Measurements from ENCODE around the gene CDK8.

Gene CDK8

GRCh38 chr13:26305676-26306075 is 51.7 kb downstream of the CDK8 start:
- Histone ChIP-seq H3K4me3 (ENCODE audit: low read length) (no peak overlapping the region), H3K27ac (ENCODE audit: low read depth, low read length) (no peak overlapping the region), H3K27me3 (ENCODE audit: control insufficient read depth, low read length) (no peaks in the 10 kb centered on the region), H3K79me2 (ENCODE audit: control insufficient read depth, low read length) (peaks cover 79% of the 10 kb centered on the region), H3K36me3 (ENCODE audit: control insufficient read depth, low read length) (no peaks in the 10 kb centered on the region), H4K20me1 (ENCODE audit: control insufficient read depth, insufficient read depth, low read depth, low read length) (no peaks in the 10 kb centered on the region), H3K9me2 (replicated peaks; ENCODE audit: control insufficient read depth, low read length) (no peaks in the 10 kb centered on the region), H3K9me3 (ENCODE audit: control insufficient read depth, insufficient read depth, low read length) (no peaks in the 10 kb centered on the region), H3K4me1 (ENCODE audit: control insufficient read depth, low read length) (no peaks in the 10 kb centered on the region), H3F3A (ENCODE audit: control insufficient read depth, insufficient read depth) (no peaks in the 10 kb centered on the region), H3K4me2 (ENCODE audit: low read length) (no peak overlapping the region)
- TF ChIP-seq CTCF (IDR thresholded peaks at IDR 0.05; ENCODE audit: low read depth, low read length, poor library complexity, severe bottlenecking) (no peak), EZH2phosphoT487 (IDR thresholded peaks at IDR 0.05; ENCODE audit: borderline replicate concordance, low read length) (no peak)

- Histone ChIP-seq H3K4me1 (ENCODE audit: control insufficient read depth, low read length) (no peaks in the 10 kb centered on the region), H3F3A (ENCODE audit: control insufficient read depth, insufficient read depth) (no peaks in the 10 kb centered on the region), H3K27ac (ENCODE audit: low read depth, low read length) (no peak overlapping the region), H3K4me2 (ENCODE audit: low read length) (no peak overlapping the region), H3K9me3 (ENCODE audit: control insufficient read depth, insufficient read depth, low read length) (no peaks in the 10 kb centered on the region), H3K4me3 (ENCODE audit: low read length) (no peak overlapping the region), H3K9me2 (replicated peaks; ENCODE audit: control insufficient read depth, low read length) (no peaks in the 10 kb centered on the region), H3K36me3 (ENCODE audit: control insufficient read depth, low read length) (no peaks in the 10 kb centered on the region), H4K20me1 (ENCODE audit: control insufficient read depth, insufficient read depth, low read depth, low read length) (no peaks in the 10 kb centered on the region), H3K79me2 (ENCODE audit: control insufficient read depth, low read length) (peaks cover 72% of the 10 kb centered on the region), H3K27me3 (ENCODE audit: control insufficient read depth, low read length) (no peaks in the 10 kb centered on the region)
- TF ChIP-seq EZH2phosphoT487 (IDR thresholded peaks at IDR 0.05; ENCODE audit: borderline replicate concordance, low read length) (no peak), CTCF (IDR thresholded peaks at IDR 0.05; ENCODE audit: low read depth, low read length, poor library complexity, severe bottlenecking) (no peak)
Measured at GRCh38 chr13:26307701-26308100, 53.8 kb downstream of the CDK8 start.

DNA sequence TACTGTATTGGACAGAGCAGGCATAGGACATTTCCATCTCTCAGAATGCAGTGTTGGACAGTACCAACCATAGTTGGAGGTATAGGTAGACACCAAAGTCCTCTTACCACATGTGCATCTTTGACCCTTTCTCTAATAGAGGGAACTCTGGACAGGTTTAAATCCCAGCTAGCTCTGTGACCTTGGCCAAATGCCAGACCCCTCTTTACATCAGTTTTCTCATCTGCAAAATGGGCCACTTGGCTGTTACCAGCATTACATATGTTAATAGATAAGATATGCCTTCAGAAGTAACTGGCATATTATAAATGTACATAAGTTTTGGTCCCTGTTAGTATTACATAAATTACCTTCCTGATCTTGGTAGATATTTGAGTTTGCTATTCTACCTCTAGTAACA is 54.3 kb downstream of the CDK8 start:
- Histone ChIP-seq H3K4me3 (ENCODE audit: low read length) (no peak overlapping the region), H3F3A (ENCODE audit: control insufficient read depth, insufficient read depth) (no peaks in the 10 kb centered on the region), H3K27me3 (ENCODE audit: control insufficient read depth, low read length) (no peaks in the 10 kb centered on the region), H3K36me3 (ENCODE audit: control insufficient read depth, low read length) (no peaks in the 10 kb centered on the region), H3K4me2 (ENCODE audit: low read length) (no peak overlapping the region), H3K9me2 (replicated peaks; ENCODE audit: control insufficient read depth, low read length) (no peaks in the 10 kb centered on the region), H3K27ac (ENCODE audit: low read depth, low read length) (no peak overlapping the region), H3K79me2 (ENCODE audit: control insufficient read depth, low read length) (peaks cover 75% of the 10 kb centered on the region), H3K4me1 (ENCODE audit: control insufficient read depth, low read length) (no peaks in the 10 kb centered on the region), H3K9me3 (ENCODE audit: control insufficient read depth, insufficient read depth, low read length) (no peaks in the 10 kb centered on the region), H4K20me1 (ENCODE audit: control insufficient read depth, insufficient read depth, low read depth, low read length) (no peaks in the 10 kb centered on the region)
- TF ChIP-seq EZH2phosphoT487 (IDR thresholded peaks at IDR 0.05; ENCODE audit: borderline replicate concordance, low read length) = no peak

GRCh38 chr13:26308836-26309235 is 54.9 kb downstream of the CDK8 start:
- H3K9me2 ChIP-seq (replicated peaks; ENCODE audit: control insufficient read depth, low read length) = no peaks in the 10 kb centered on the region
- no peaks in the 10 kb centered on the region for H4K20me1 ChIP-seq (ENCODE audit: control insufficient read depth, insufficient read depth, low read depth, low read length)
- H3F3A ChIP-seq (ENCODE audit: control insufficient read depth, insufficient read depth) = no peaks in the 10 kb centered on the region
- no peak overlapping the region for H3K27ac ChIP-seq (ENCODE audit: low read depth, low read length)
- H3K4me1 ChIP-seq (ENCODE audit: control insufficient read depth, low read length) = no peaks in the 10 kb centered on the region
- no peaks in the 10 kb centered on the region for H3K36me3 ChIP-seq (ENCODE audit: control insufficient read depth, low read length)
- H3K27me3 ChIP-seq (ENCODE audit: control insufficient read depth, low read length) = no peaks in the 10 kb centered on the region
- no peak for TF ChIP-seq EZH2phosphoT487 (IDR thresholded peaks at IDR 0.05; ENCODE audit: borderline replicate concordance, low read length)
- TF ChIP-seq CTCF (IDR thresholded peaks at IDR 0.05; ENCODE audit: low read depth, low read length, poor library complexity, severe bottlenecking) = no peak
- peaks cover 75% of the 10 kb centered on the region for H3K79me2 ChIP-seq (ENCODE audit: control insufficient read depth, low read length)
- no peaks in the 10 kb centered on the region for H3K9me3 ChIP-seq (ENCODE audit: control insufficient read depth, insufficient read depth, low read length)
- H3K4me2 ChIP-seq (ENCODE audit: low read length) = no peak overlapping the region
- no peak overlapping the region for H3K4me3 ChIP-seq (ENCODE audit: low read length)
